ENCODE measurements around the gene CD6. TPM values are rescaled to one million over a fixed set of nuclear protein-coding genes. Genes with fewer than 3 reads are reported as not detected.

The CD6 gene
- total RNA-seq, 2 donors from 2014 or later, result 3.0 to 3.8 TPM

GRCh38 chr11:60991457-60991856, 20.0 kb downstream of the CD6 start:
- Histone ChIP-seq H3K9me3 (no peaks in the 10 kb centered on the region), H3K36me3 (no peaks in the 10 kb centered on the region), H3K9ac (ENCODE audit: low read depth in 2 of 2, low read length in 2 of 2) (no peak overlapping the region), H3K27me3 (no peaks in the 10 kb centered on the region), H3K4me1 (no peaks in the 10 kb centered on the region), H3K4me3 (no peak overlapping the region), H3K27ac (no peak overlapping the region)
- DNase-seq, result no peak
- no peak for TF ChIP-seq CTCF (IDR thresholded peaks at IDR 0.05)
- intact Hi-C loops (cut with DNase I), result no loop called here

- intact Hi-C loops (cut with DNase I), result no loop called here
- Histone ChIP-seq H3K9me3 (no peaks in the 10 kb centered on the region), H3K9ac (ENCODE audit: low read depth in 2 of 2, low read length in 2 of 2) (no peak overlapping the region), H3K36me3 (no peaks in the 10 kb centered on the region), H3K4me1 (no peaks in the 10 kb centered on the region), H3K27ac (no peak overlapping the region), H3K27me3 (no peaks in the 10 kb centered on the region), H3K4me3 (no peak overlapping the region)
- DNase-seq, result no peak
- no peak for TF ChIP-seq CTCF (IDR thresholded peaks at IDR 0.05)
Measured at GRCh38 chr11:60992842-60993409, 21.4 kb downstream of the CD6 start.

- Histone ChIP-seq H3K4me1 (no peaks in the 10 kb centered on the region), H3K27ac (no peak overlapping the region), H3K9me3 (no peaks in the 10 kb centered on the region), H3K36me3 (no peaks in the 10 kb centered on the region), H3K9ac (ENCODE audit: low read depth in 2 of 2, low read length in 2 of 2) (no peak overlapping the region), H3K4me3 (no peak overlapping the region), H3K27me3 (no peaks in the 10 kb centered on the region)
- intact Hi-C loops (cut with DNase I), result no loop called here
- TF ChIP-seq CTCF (IDR thresholded peaks at IDR 0.05), result no peak
- DNase-seq, result no peak
Measured at GRCh38 chr11:60993615-60994014, 22.1 kb downstream of the CD6 start.

- H3K4me3 ChIP-seq, result no peak overlapping the region
- DNase-seq, result no peak
- H3K27ac ChIP-seq, result no peak overlapping the region
- no peaks in the 10 kb centered on the region for H3K4me1 ChIP-seq
- no peaks in the 10 kb centered on the region for H3K36me3 ChIP-seq
- intact Hi-C loops (cut with DNase I), result no loop called here
- H3K9ac ChIP-seq (ENCODE audit: low read depth in 2 of 2, low read length in 2 of 2), result no peak overlapping the region
- no peaks in the 10 kb centered on the region for H3K27me3 ChIP-seq
- TF ChIP-seq CTCF (IDR thresholded peaks at IDR 0.05), result no peak
- H3K9me3 ChIP-seq, result no peaks in the 10 kb centered on the region
Measured at GRCh38 chr11:60994541-60995080, 23.1 kb downstream of the CD6 start.

GRCh38 chr11:60995798-60996197, 24.3 kb downstream of the CD6 start:
- H3K27ac ChIP-seq, result no peak overlapping the region
- intact Hi-C loops (cut with DNase I), result no loop called here

More at GRCh38 chr11:60995798-60996197, 24.3 kb downstream of the CD6 start:
- no peak for TF ChIP-seq CTCF (IDR thresholded peaks at IDR 0.05)
- no peak overlapping the region for H3K4me3 ChIP-seq
- no peaks in the 10 kb centered on the region for H3K36me3 ChIP-seq
- no peaks in the 10 kb centered on the region for H3K4me1 ChIP-seq
- no peaks in the 10 kb centered on the region for H3K9me3 ChIP-seq
- no peaks in the 10 kb centered on the region for H3K27me3 ChIP-seq
- H3K9ac ChIP-seq (ENCODE audit: low read depth in 2 of 2, low read length in 2 of 2), result no peak overlapping the region
- no peak for DNase-seq

All from colonic mucosa (tissue), 4 donors.